Mesothelial cell of epicardium (in vitro differentiated cells): Measurements from ENCODE around the gene IGF1R. TPM values are rescaled to one million over a fixed set of nuclear protein-coding genes. Genes with fewer than 3 reads are reported as not detected.
A peak's percentile ranks its signal among the peaks of the same experiment; 100 is the strongest.

ENCODE experiments used
- DNase-seq, 2 experiments: peaks; one replicate each; pipeline ENCODE4 v3.0.0; 2021; ENCODE audit warnings: low spot score in 2 of 2; ENCODE audit not compliant: unreplicated experiment in 2 of 2
- H3K27ac Mint-ChIP-seq: 2 replicates; pipeline ENCODE4 v1.8.0; 2021; ENCODE audit warnings: mixed read lengths
- H3K27me3 Mint-ChIP-seq: 2 replicates; pipeline ENCODE4 v1.8.0; 2021; ENCODE audit warnings: low read depth, mixed read lengths
- H3K36me3 Mint-ChIP-seq: 2 replicates; pipeline ENCODE4 v1.8.0; 2021; ENCODE audit warnings: mixed read lengths
- H3K4me1 Mint-ChIP-seq: 2 replicates; pipeline ENCODE4 v1.8.0; 2021; ENCODE audit warnings: mixed read lengths
- H3K4me3 Mint-ChIP-seq: 2 replicates; pipeline ENCODE4 v1.8.0; 2021; ENCODE audit warnings: mild to moderate bottlenecking, moderate library complexity, mixed read lengths
- H3K9me3 Mint-ChIP-seq: 2 replicates; pipeline ENCODE4 v1.8.0; 2021; ENCODE audit warnings: mixed read lengths
- total RNA-seq: library from RNA; stranded (reverse); gene quantifications from 3 replicates; pipeline ENCODE4 v1.2.1, GENCODE V29; 2021
- TF ChIP-seq, protein P1 (sequence below): fragments of 200-600 bp; sonication (generic); IDR thresholded peaks from one replicate; pipeline ENCODE4 v1.5.0; 2021; ENCODE audit warnings: antibody characterized with exemption; ENCODE audit not compliant: unreplicated experiment

Gene IGF1R
- total RNA-seq, 1 donor from 2014 or later = 113 TPM

DNA sequence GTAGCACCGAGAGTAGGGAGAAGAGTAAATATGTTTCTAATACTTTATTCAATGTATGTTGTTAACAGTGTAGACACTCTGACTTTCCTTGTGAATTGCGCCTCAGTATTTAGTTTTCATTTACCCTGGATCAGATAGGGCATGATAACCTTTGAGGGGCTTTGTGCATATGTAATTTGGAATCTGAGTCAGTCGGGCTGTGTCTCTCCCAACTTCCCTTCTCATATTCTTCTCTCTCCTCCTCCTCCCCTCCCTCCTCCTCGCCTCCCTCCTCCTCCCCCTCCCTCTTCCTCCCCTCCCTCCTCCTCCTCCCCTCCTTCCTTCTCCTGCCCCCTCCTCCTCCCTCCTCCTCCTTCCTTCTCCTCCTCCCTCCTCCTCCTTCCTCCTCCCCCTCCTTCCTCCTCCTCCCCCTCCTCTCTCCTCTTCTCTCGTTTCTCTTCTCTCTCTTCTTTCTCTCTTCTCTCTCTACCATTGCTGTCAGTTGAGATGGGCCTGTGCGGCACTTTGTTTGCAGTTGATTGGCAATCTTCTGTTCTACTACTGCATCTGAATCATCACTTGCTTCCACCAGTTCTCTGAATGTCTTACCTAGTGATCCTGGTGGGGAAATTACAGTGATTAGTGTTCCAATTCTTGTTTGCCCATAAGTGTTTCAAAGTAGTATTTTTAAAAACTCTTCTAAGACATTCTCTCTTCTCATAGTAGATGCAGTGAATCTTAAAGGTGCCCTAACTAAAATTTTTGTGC, 197.0 kb downstream of the IGF1R start:
- H3K4me3 Mint-ChIP-seq = no peak overlapping the region

DNA sequence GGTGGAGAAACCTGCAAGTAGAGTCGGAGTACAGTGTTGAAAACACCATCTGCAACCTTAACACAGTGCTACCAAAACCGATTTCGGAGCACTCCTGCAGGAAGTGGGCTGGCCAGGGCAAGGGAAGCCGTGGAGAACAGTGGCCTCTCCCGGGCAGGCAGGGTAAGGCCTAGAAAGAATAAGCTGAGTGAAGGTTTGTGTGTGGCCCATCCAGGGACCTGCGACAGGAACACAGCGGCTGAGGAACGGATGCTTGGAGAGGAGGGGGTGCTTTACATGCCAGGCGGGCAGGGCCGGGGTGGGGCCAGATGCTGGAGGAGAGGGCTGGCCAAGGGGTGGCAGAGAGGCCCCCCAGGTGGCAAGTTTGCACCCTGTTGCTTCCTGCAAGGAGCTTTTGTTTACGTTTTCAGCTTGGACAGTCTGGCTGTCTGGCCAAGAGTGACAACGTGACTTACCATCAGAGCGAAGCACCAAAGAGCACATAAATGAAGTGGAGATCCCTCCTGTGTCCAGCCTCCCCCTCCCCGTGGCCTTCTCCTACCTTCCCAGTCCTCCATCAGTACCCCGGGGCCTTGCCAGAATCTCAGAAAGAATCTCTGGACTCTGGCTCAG, 202.7 kb downstream of the IGF1R start:
- peak in 1 of 2 experiments; percentile 75 for DNase-seq
- Mint-ChIP-seq H3K4me3 (peak overlapping the region; percentile 82), H3K36me3 (no peaks in the 10 kb centered on the region), H3K27me3 (no peaks in the 10 kb centered on the region), H3K27ac (peak overlapping the region; percentile 89), H3K9me3 (no peaks in the 10 kb centered on the region), H3K4me1 (peaks cover 66% of the 10 kb centered on the region)
- TF ChIP-seq, protein P1, sequence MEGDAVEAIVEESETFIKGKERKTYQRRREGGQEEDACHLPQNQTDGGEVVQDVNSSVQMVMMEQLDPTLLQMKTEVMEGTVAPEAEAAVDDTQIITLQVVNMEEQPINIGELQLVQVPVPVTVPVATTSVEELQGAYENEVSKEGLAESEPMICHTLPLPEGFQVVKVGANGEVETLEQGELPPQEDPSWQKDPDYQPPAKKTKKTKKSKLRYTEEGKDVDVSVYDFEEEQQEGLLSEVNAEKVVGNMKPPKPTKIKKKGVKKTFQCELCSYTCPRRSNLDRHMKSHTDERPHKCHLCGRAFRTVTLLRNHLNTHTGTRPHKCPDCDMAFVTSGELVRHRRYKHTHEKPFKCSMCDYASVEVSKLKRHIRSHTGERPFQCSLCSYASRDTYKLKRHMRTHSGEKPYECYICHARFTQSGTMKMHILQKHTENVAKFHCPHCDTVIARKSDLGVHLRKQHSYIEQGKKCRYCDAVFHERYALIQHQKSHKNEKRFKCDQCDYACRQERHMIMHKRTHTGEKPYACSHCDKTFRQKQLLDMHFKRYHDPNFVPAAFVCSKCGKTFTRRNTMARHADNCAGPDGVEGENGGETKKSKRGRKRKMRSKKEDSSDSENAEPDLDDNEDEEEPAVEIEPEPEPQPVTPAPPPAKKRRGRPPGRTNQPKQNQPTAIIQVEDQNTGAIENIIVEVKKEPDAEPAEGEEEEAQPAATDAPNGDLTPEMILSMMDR = peak; percentile 16

More for the DNA sequence above, 197.0 kb downstream of the IGF1R start:
- DNase-seq = no peak
- H3K27me3 Mint-ChIP-seq = no peaks in the 10 kb centered on the region
- H3K36me3 Mint-ChIP-seq = peaks cover 2% of the 10 kb centered on the region
- H3K9me3 Mint-ChIP-seq = no peaks in the 10 kb centered on the region
- peak overlapping the region; percentile 68 for H3K27ac Mint-ChIP-seq
- TF ChIP-seq, protein P1 = no peak
- H3K4me1 Mint-ChIP-seq = peaks cover 56% of the 10 kb centered on the region

DNA sequence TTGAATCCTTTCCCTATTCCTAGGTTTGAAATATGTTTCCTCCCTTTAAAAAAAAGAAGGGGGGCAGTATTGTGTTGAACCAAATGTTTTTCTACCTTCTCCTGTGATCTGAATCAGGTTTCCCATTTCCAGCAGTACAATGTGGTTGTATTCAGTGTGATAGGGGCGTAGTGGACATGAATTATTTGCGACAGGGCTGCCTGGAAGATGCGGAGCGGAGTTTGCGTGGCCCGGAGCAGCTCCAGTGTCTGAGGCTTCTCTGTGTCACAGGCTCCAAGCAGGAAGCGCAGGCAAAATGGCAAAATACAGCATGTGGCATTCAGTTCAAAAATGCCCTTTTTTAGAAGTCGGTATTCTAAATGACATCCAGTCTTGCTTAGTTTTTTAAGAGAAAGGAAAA, 204.8 kb downstream of the IGF1R start:
- Mint-ChIP-seq H3K27ac (peak overlapping the region; percentile 88), H3K4me1 (peaks cover 79% of the 10 kb centered on the region), H3K27me3 (no peaks in the 10 kb centered on the region), H3K9me3 (no peaks in the 10 kb centered on the region), H3K36me3 (no peaks in the 10 kb centered on the region), H3K4me3 (peak overlapping the region; percentile 82)
- TF ChIP-seq, protein P1 = no peak
- DNase-seq = peak in 1 of 2 experiments; percentile 87

DNA sequence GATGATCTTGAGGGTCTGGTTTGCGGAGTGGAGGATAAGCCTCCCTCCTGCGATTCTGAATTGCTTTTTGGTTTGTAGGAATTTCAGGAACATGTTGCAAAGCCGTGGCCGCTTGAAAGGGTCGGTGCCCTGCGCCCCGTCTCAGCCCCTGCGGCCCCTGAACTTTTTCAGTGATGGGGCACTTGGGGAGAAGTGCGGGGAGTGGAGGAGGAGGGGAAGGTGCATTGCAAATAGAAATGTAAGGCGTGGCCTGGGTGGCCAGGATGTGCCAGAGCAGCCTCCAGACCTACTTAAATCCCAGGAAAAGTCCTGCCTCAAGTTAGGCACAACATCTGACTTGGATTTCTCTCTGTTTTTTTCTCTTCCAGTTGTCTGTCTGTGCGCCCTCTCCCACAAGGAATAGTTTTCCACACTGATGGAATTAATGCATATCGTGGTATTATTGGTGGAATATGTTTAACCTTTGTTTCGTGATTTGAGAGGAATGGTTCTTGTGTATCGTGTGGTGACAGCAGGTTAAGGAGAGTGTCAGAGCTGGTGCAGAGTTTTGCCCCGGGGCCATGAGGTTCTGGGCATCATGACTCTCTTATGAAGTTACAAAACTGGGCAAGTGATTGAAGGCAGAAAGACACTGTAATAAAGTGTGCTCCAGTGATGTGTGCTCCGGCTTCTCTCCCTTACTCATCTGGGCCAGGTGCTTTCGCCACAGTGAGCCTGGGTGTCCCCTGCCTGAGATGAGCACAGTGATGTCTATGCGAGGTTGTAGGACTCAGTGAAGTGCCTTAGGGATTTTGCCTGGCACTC, 205.5 kb downstream of the IGF1R start:
- Mint-ChIP-seq H3K27ac (peak overlapping the region; percentile 88), H3K4me3 (peak overlapping the region; percentile 82), H3K27me3 (no peaks in the 10 kb centered on the region), H3K36me3 (no peaks in the 10 kb centered on the region), H3K9me3 (no peaks in the 10 kb centered on the region), H3K4me1 (peaks cover 85% of the 10 kb centered on the region)
- TF ChIP-seq, protein P1 = no peak
- no peak for DNase-seq

DNA sequence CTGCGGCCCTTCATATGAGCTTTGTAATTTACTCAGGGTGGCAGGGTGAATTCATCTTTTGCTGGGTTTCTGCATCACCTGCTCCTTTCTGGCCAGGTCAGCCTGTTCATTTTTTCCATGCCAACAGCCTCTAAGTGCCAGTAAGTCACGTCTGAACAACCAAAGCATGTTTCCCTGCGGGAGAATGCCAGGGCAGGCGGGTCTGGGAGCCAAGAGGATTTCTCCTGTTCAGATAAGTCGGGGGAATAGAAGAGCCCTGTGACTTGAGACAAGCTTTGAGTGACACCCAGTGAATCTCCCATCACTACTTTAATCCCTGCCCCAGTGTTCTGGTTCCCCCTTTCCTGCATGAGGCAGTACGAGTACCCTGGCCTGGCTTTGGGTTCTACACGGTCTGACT, 206.2 kb downstream of the IGF1R start:
- Mint-ChIP-seq H3K4me1 (peaks cover 91% of the 10 kb centered on the region), H3K36me3 (no peaks in the 10 kb centered on the region), H3K9me3 (no peaks in the 10 kb centered on the region), H3K27ac (peak overlapping the region; percentile 88), H3K4me3 (no peak overlapping the region), H3K27me3 (no peaks in the 10 kb centered on the region)
- TF ChIP-seq, protein P1 = no peak
- no peak for DNase-seq
